ENCODE results near the gene ZC3H18.

The ZC3H18 gene

GRCh38 chr16:88580371-88580770 is 10.2 kb downstream of the ZC3H18 start:
- H3K9me3 Mint-ChIP-seq, result no peaks in the 10 kb centered on the region
- H3K4me1 Mint-ChIP-seq, result peaks cover 61% of the 10 kb centered on the region
- H3K27ac Mint-ChIP-seq, result no peak overlapping the region

GRCh38 chr16:88581033-88581432 is 10.8 kb downstream of the ZC3H18 start:
- ATAC-seq, result no peak
- Mint-ChIP-seq H3K4me1 (peaks cover 63% of the 10 kb centered on the region), H3K27me3 (no peaks in the 10 kb centered on the region), H3K4me3 (no peak overlapping the region), H3K9me3 (no peaks in the 10 kb centered on the region), H3K36me3 (peaks cover 53% of the 10 kb centered on the region), H3K27ac (no peak overlapping the region)

More at GRCh38 chr16:88580371-88580770, 10.2 kb downstream of the ZC3H18 start:
- H3K4me3 Mint-ChIP-seq, result no peak overlapping the region
- H3K36me3 Mint-ChIP-seq, result peaks cover 48% of the 10 kb centered on the region
- no peaks in the 10 kb centered on the region for H3K27me3 Mint-ChIP-seq
- no peak for ATAC-seq

GRCh38 chr16:88582912-88583575 is 12.8 kb downstream of the ZC3H18 start:
- ATAC-seq, result no peak
- H3K4me1 Mint-ChIP-seq, result peaks cover 46% of the 10 kb centered on the region
- H3K36me3 Mint-ChIP-seq, result peaks cover 50% of the 10 kb centered on the region

GRCh38 chr16:88584676-88585075 is 14.5 kb downstream of the ZC3H18 start:
- no peak overlapping the region for H3K4me3 Mint-ChIP-seq
- ATAC-seq, result no peak
- no peaks in the 10 kb centered on the region for H3K27me3 Mint-ChIP-seq
- peaks cover 36% of the 10 kb centered on the region for H3K4me1 Mint-ChIP-seq
- peak overlapping the region; percentile 15 for H3K27ac Mint-ChIP-seq
- H3K9me3 Mint-ChIP-seq, result no peaks in the 10 kb centered on the region
- H3K36me3 Mint-ChIP-seq, result peaks cover 58% of the 10 kb centered on the region

More at GRCh38 chr16:88582912-88583575, 12.8 kb downstream of the ZC3H18 start:
- Mint-ChIP-seq H3K9me3 (no peaks in the 10 kb centered on the region), H3K4me3 (no peak overlapping the region), H3K27me3 (no peaks in the 10 kb centered on the region), H3K27ac (no peak overlapping the region)

- ATAC-seq, result no peak
- peaks cover 32% of the 10 kb centered on the region for H3K4me1 Mint-ChIP-seq
- H3K9me3 Mint-ChIP-seq, result no peaks in the 10 kb centered on the region
- peaks cover 53% of the 10 kb centered on the region for H3K36me3 Mint-ChIP-seq
- H3K4me3 Mint-ChIP-seq, result no peak overlapping the region
- H3K27me3 Mint-ChIP-seq, result no peaks in the 10 kb centered on the region
- peak overlapping the region; percentile 15 for H3K27ac Mint-ChIP-seq
Measured at GRCh38 chr16:88585269-88585668, 15.1 kb downstream of the ZC3H18 start.

- no peaks in the 10 kb centered on the region for H3K27me3 Mint-ChIP-seq
- peak overlapping the region; percentile 15 for H3K27ac Mint-ChIP-seq
- ATAC-seq, result no peak
- H3K4me1 Mint-ChIP-seq, result peaks cover 25% of the 10 kb centered on the region
- H3K36me3 Mint-ChIP-seq, result peaks cover 46% of the 10 kb centered on the region
- no peak overlapping the region for H3K4me3 Mint-ChIP-seq
- H3K9me3 Mint-ChIP-seq, result no peaks in the 10 kb centered on the region
Measured at GRCh38 chr16:88585927-88586581, 15.9 kb downstream of the ZC3H18 start.

- Mint-ChIP-seq H3K36me3 (peaks cover 50% of the 10 kb centered on the region), H3K4me3 (no peak overlapping the region), H3K4me1 (peaks cover 29% of the 10 kb centered on the region), H3K9me3 (no peaks in the 10 kb centered on the region), H3K27me3 (no peaks in the 10 kb centered on the region), H3K27ac (no peak overlapping the region)
- no peak for ATAC-seq
Measured at GRCh38 chr16:88588148-88588547, 17.9 kb downstream of the ZC3H18 start.

GRCh38 chr16:88588754-88589153 is 18.6 kb downstream of the ZC3H18 start:
- Mint-ChIP-seq H3K9me3 (no peaks in the 10 kb centered on the region), H3K36me3 (peaks cover 54% of the 10 kb centered on the region), H3K4me1 (peaks cover 29% of the 10 kb centered on the region), H3K27ac (no peak overlapping the region), H3K27me3 (no peaks in the 10 kb centered on the region), H3K4me3 (no peak overlapping the region)
- ATAC-seq, result no peak

- Mint-ChIP-seq H3K4me3 (no peak overlapping the region), H3K27ac (no peak overlapping the region), H3K4me1 (peaks cover 28% of the 10 kb centered on the region), H3K36me3 (peaks cover 53% of the 10 kb centered on the region), H3K27me3 (no peaks in the 10 kb centered on the region), H3K9me3 (no peaks in the 10 kb centered on the region)
- no peak for ATAC-seq
Measured at GRCh38 chr16:88589441-88589840, 19.2 kb downstream of the ZC3H18 start.

GRCh38 chr16:88591577-88592021 is 21.4 kb downstream of the ZC3H18 start:
- Mint-ChIP-seq H3K9me3 (no peaks in the 10 kb centered on the region), H3K4me3 (peak overlapping the region; percentile 1), H3K4me1 (peaks cover 18% of the 10 kb centered on the region), H3K27ac (peak overlapping the region; percentile 76), H3K27me3 (no peaks in the 10 kb centered on the region), H3K36me3 (peaks cover 46% of the 10 kb centered on the region)
- ATAC-seq, result peak; percentile 98

GRCh38 chr16:88593061-88593460 is 22.9 kb downstream of the ZC3H18 start:
- no peaks in the 10 kb centered on the region for H3K9me3 Mint-ChIP-seq
- no peaks in the 10 kb centered on the region for H3K27me3 Mint-ChIP-seq
- peaks cover 32% of the 10 kb centered on the region for H3K36me3 Mint-ChIP-seq
- H3K4me1 Mint-ChIP-seq, result peaks cover 26% of the 10 kb centered on the region
- no peak overlapping the region for H3K27ac Mint-ChIP-seq
- no peak for ATAC-seq
- no peak overlapping the region for H3K4me3 Mint-ChIP-seq

- peaks cover 30% of the 10 kb centered on the region for H3K4me1 Mint-ChIP-seq
- ATAC-seq, result no peak
- H3K27me3 Mint-ChIP-seq, result no peaks in the 10 kb centered on the region
- H3K36me3 Mint-ChIP-seq, result peaks cover 28% of the 10 kb centered on the region
- H3K27ac Mint-ChIP-seq, result no peak overlapping the region
- no peaks in the 10 kb centered on the region for H3K9me3 Mint-ChIP-seq
- no peak overlapping the region for H3K4me3 Mint-ChIP-seq
Measured at GRCh38 chr16:88593489-88593888, 23.3 kb downstream of the ZC3H18 start.

- Mint-ChIP-seq H3K27ac (no peak overlapping the region), H3K4me1 (peaks cover 30% of the 10 kb centered on the region), H3K4me3 (no peak overlapping the region), H3K36me3 (peaks cover 26% of the 10 kb centered on the region), H3K27me3 (no peaks in the 10 kb centered on the region), H3K9me3 (no peaks in the 10 kb centered on the region)
- no peak for ATAC-seq
Measured at GRCh38 chr16:88593910-88594309, 23.7 kb downstream of the ZC3H18 start.

- no peaks in the 10 kb centered on the region for H3K27me3 Mint-ChIP-seq
- H3K27ac Mint-ChIP-seq, result no peak overlapping the region
- peaks cover 30% of the 10 kb centered on the region for H3K4me1 Mint-ChIP-seq
- H3K36me3 Mint-ChIP-seq, result peaks cover 29% of the 10 kb centered on the region
- H3K4me3 Mint-ChIP-seq, result no peak overlapping the region
- no peaks in the 10 kb centered on the region for H3K9me3 Mint-ChIP-seq
- ATAC-seq, result no peak
Measured at GRCh38 chr16:88595101-88595500, 24.9 kb downstream of the ZC3H18 start.

- H3K4me1 Mint-ChIP-seq, result peaks cover 30% of the 10 kb centered on the region
- H3K27me3 Mint-ChIP-seq, result no peaks in the 10 kb centered on the region
- H3K4me3 Mint-ChIP-seq, result no peak overlapping the region
- no peak overlapping the region for H3K27ac Mint-ChIP-seq
- H3K36me3 Mint-ChIP-seq, result peaks cover 37% of the 10 kb centered on the region
- H3K9me3 Mint-ChIP-seq, result no peaks in the 10 kb centered on the region
- ATAC-seq, result no peak
Measured at GRCh38 chr16:88595921-88596320, 25.7 kb downstream of the ZC3H18 start.

- Mint-ChIP-seq H3K9me3 (no peaks in the 10 kb centered on the region), H3K36me3 (peaks cover 43% of the 10 kb centered on the region), H3K27me3 (no peaks in the 10 kb centered on the region), H3K4me1 (peaks cover 28% of the 10 kb centered on the region), H3K4me3 (no peak overlapping the region), H3K27ac (no peak overlapping the region)
- ATAC-seq, result no peak
Measured at GRCh38 chr16:88596483-88596882, 26.3 kb downstream of the ZC3H18 start.

Measured in stimulated activated memory B cell treated with anti-CD40 and anti-IgM and Interleukin-4, amounts not matched to agents 10 μg/mL and 1 μg/mL and 100 μg/mL, for 72 hours (primary cell).